C4-2B (cell line): ENCODE results near the gene MAP6D1.
A peak's percentile ranks its signal among the peaks of the same experiment; 100 is the strongest.

Source experiments
- H3K27ac ChIP-seq: fragments of 450-650 bp; 2 replicates; pipeline ENCODE4 v1.5.1; 2017
- CTCF ChIP-seq: fragments of 450-650 bp; conservative IDR thresholded peaks from 2 replicates; pipeline ENCODE4 v1.5.1; 2017; ENCODE audit warnings: mild to moderate bottlenecking
- ZFX ChIP-seq: fragments of 450-650 bp; IDR thresholded peaks from 2 replicates; pipeline ENCODE4 v1.6.1; 2017

MAP6D1 gene

GRCh38 chr3:183833516-183833915, 8.1 kb upstream of the MAP6D1 start:
- no peak overlapping the region for H3K27ac ChIP-seq
- TF ChIP-seq CTCF (no peak), ZFX (no peak)

DNA sequence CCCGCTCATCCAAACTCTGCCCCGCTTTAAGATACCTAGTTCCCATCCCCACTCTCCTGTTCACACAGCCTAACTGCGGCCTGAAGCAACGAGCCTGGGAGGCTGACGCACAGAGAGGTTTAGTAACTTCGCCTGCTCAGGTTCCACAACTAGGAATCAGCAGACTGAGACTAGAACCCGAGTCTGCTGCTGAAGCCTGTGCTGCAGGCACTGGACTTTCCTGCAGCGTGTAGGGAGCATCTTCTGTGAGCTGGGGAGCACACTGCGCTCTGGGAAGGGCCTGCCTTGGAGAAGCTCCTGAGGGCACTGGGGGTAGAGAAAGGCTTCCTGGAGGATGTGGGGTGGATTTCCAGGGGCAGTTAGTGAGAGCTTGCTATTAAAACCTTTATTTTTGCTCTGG, 4.8 kb upstream of the MAP6D1 start:
- no peak overlapping the region for H3K27ac ChIP-seq
- TF ChIP-seq ZFX (no peak), CTCF (no peak)

GRCh38 chr3:183829466-183829865, 4.1 kb upstream of the MAP6D1 start:
- TF ChIP-seq CTCF (no peak), ZFX (no peak)
- no peak overlapping the region for H3K27ac ChIP-seq

DNA sequence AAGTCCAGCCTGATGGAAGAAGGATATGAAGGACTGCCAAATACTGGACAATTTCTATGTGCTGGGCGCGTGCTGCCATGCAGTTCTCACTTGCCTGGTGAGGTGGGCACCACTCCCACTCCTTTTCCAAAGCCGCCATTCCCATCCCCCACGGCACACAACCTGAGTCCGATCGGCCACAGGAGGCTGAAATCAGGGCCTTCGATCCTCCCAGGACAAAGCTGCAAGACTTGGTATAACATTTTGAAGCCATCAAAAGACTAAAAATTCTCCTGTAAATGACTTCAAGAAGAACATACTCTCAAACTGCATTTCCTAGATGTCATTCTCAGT, 3.1 kb upstream of the MAP6D1 start:
- TF ChIP-seq CTCF (no peak), ZFX (no peak)
- no peak overlapping the region for H3K27ac ChIP-seq

DNA sequence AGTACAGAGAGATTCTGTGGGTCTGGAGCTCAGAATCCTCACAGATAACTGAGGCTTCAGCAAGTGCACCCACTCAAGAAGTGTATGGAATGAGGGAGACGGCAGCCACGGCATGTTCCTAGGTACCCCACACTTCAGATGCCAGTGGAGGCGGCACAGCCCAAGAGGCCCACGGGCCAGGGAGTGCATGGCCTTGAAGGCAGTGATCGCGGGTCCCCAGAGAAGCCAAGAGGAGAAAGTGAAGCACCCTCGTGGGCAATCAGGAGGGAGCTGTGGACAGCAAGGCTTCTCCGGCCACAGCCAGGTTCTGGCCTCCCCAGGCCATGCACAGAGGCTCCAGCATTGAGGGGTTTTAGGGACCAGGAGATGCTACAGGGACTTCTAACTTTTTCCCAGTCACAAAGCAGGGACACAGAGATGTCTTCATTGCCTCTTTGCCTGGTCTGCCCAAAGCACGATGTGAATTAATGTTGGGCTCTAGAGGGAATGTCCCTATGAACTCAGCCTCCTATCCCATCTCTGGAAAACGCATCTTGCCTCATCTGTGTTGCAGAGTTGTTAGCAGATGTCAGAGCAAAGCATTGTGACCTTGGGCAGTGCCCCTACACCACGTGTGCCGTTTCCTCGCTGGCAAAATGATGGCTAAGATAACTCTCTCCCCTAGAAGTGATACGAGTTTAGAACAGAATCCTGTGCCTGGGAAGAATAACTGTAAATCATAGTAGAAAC, 2.6 kb upstream of the MAP6D1 start:
- TF ChIP-seq ZFX (no peak), CTCF (no peak)
- H3K27ac ChIP-seq, result no peak overlapping the region

- no peak for TF ChIP-seq ZFX
- no peak for TF ChIP-seq CTCF
- H3K27ac ChIP-seq, result no peak overlapping the region
Measured at GRCh38 chr3:183826448-183827250, 1.3 kb upstream of the MAP6D1 start.

DNA sequence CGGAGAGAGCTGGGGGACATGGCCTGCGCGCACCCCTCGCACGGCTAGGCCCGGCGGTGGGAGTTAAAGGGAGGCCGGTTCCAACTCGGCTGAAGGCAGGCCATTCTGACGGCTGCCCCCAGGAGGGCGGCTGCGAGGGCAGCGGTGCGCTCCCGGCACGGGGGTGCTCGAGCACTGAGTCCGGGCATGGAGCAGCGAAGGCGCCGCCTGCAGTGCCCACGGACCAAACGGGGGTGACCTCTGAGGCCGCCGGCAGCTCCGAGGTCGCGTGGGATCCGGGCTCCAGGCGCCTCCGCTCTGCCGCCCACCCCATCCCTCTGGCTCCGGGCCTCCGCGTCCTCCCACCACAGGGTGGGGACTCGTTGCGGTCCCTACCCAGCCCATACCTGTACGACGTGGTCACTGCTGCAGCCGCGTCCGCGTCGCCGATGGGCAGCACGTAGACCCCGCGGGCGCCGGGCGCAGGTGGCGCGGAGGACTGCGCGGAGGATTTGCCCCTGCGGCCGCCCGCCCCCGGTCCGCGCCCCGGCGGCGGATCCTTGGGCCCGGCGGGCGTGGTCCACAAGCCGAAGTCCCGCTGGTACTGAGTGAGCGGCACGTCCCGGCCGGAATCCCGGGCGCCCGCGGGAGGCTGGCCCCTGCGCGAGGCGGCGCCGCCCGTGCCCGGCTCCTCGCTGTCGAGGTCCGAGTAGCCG, 469 bp downstream of the MAP6D1 start:
- peak overlapping the region; percentile 17; the same call in 1 of the 2 replicates for H3K27ac ChIP-seq
- TF ChIP-seq ZFX (no peak), CTCF (no peak)
